Measurements from ENCODE around the gene TM9SF1. TPM values are rescaled to one million over a fixed set of nuclear protein-coding genes. Genes with fewer than 3 reads are reported as not detected.
A peak's percentile ranks its signal among the peaks of the same experiment; 100 is the strongest.

The TM9SF1 gene
- total and polyA plus RNA-seq, 2 experiments from 2014 or later, result 12.6 to 27.5 TPM

DNA sequence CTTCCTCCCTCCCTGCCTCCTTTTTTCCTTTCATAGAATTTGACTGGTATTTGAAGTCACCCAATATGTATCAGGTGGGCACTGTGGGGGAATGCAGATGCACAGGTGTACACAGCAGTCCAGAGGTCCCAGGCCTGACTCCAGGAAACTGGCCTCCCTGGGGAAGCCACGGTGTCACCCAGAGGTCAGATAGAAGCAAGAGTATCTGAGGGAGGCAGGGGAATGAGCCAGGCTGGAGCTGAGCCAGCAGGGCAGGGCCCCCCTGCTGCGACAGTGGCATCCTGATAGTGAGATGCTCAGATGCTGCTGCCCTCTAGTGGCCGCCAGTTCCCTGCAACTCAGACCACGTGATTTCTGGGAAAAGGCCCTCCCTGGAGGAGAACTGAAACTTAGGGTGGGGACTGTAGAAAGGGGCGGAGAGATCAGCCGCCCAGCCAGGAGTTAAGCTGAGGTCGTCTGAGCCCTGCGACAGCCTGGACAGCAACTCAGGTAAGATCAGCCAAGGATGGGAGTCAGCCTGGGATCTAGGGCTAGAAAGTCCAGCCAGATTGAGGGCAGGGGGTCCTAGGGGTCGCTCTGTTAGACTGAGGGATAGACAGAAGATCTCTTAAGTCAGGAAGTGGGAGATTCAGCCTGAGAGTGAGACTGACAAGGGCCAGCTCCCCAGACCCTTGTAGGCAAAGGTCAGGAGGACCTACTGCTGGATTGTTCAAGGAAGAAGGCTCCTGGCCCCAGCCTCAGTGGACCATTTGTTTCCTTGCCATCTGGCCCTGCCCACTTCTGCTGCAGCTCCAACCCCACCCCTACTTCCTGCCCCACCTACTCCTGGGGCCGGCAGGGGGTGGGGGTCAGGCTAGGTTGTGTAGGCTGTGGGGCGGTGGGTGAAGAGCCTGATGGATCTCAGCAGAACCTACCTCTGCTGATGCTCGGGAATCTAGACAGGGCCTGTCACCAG lies 34.1 kb downstream of the TM9SF1 start, which contains the start of gene IRF9:
Gene IRF9, plus strand, starts transcription at position 416 of the 955 bp plus-strand sequence. CDS start 880 bp downstream, outside the sequence.
- Histone ChIP-seq H4K20me1 (replicated peaks; ENCODE audit: insufficient read depth) (peaks cover 3% of the 10 kb centered on the region; the same call in 1 of the 2 replicates), H3K4me3 (peak within 1 kb of the TSS; percentile 43), H3F3A (replicated peaks; ENCODE audit: low read depth) (peaks cover 12% of the 10 kb centered on the region; the same call in 1 of the 2 replicates), H3K79me2 (replicated peaks; ENCODE audit: insufficient read depth) (no peaks in the 10 kb centered on the region), H3K4me1 (ENCODE audit: insufficient read depth) (peaks cover 11% of the 10 kb centered on the region), H2AFZ (no peak within 1 kb of the TSS), H3K36me3 (ENCODE audit: insufficient read depth) (0 out of 2 replicates have a peak, but pooled peaks cover 5% of the 10 kb centered on the region), H3K27me3 (ENCODE audit: insufficient read depth) (no peaks in the 10 kb centered on the region), H3K9me2 (ENCODE audit: insufficient read depth) (no peaks in the 10 kb centered on the region), H3K27ac (ENCODE audit: low read depth) (no peak within 1 kb of the TSS), H3K4me2 (peak within 1 kb of the TSS; percentile 73)
- TF ChIP-seq, protein P1, sequence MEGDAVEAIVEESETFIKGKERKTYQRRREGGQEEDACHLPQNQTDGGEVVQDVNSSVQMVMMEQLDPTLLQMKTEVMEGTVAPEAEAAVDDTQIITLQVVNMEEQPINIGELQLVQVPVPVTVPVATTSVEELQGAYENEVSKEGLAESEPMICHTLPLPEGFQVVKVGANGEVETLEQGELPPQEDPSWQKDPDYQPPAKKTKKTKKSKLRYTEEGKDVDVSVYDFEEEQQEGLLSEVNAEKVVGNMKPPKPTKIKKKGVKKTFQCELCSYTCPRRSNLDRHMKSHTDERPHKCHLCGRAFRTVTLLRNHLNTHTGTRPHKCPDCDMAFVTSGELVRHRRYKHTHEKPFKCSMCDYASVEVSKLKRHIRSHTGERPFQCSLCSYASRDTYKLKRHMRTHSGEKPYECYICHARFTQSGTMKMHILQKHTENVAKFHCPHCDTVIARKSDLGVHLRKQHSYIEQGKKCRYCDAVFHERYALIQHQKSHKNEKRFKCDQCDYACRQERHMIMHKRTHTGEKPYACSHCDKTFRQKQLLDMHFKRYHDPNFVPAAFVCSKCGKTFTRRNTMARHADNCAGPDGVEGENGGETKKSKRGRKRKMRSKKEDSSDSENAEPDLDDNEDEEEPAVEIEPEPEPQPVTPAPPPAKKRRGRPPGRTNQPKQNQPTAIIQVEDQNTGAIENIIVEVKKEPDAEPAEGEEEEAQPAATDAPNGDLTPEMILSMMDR (conservative IDR thresholded peaks at IDR 0.05; ENCODE audit: low read depth in 2 of 2), result peak; percentile 92 to 98
- TF ChIP-seq ZNF114 (CRISPR knock-in tag; IDR thresholded peaks at IDR 0.05) (no peak), EZH2 (IDR thresholded peaks at IDR 0.05; ENCODE audit: low read depth, unreplicated experiment) (no peak), POLR2AphosphoS5 (IDR thresholded peaks at IDR 0.05; ENCODE audit: low read depth) (peak; percentile 55), EZH2phosphoT487 (IDR thresholded peaks at IDR 0.05; ENCODE audit: unreplicated experiment) (no peak), NANOG (IDR thresholded peaks at IDR 0.05; ENCODE audit: borderline replicate concordance) (no peak), ZNF331 (CRISPR knock-in tag; IDR thresholded peaks at IDR 0.05; ENCODE audit: low read depth) (no peak), CREB1 (CRISPR knock-in tag; IDR thresholded peaks at IDR 0.05; ENCODE audit: low read depth) (no peak), STAT1 (IDR thresholded peaks at IDR 0.05; ENCODE audit: unreplicated experiment) (no peak), JUNB (IDR thresholded peaks at IDR 0.05; ENCODE audit: unreplicated experiment) (no peak)
- TF ChIP-seq, protein P2, sequence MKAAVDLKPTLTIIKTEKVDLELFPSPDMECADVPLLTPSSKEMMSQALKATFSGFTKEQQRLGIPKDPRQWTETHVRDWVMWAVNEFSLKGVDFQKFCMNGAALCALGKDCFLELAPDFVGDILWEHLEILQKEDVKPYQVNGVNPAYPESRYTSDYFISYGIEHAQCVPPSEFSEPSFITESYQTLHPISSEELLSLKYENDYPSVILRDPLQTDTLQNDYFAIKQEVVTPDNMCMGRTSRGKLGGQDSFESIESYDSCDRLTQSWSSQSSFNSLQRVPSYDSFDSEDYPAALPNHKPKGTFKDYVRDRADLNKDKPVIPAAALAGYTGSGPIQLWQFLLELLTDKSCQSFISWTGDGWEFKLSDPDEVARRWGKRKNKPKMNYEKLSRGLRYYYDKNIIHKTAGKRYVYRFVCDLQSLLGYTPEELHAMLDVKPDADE (IDR thresholded peaks at IDR 0.05), result no peak
- TF ChIP-seq, protein P3, sequence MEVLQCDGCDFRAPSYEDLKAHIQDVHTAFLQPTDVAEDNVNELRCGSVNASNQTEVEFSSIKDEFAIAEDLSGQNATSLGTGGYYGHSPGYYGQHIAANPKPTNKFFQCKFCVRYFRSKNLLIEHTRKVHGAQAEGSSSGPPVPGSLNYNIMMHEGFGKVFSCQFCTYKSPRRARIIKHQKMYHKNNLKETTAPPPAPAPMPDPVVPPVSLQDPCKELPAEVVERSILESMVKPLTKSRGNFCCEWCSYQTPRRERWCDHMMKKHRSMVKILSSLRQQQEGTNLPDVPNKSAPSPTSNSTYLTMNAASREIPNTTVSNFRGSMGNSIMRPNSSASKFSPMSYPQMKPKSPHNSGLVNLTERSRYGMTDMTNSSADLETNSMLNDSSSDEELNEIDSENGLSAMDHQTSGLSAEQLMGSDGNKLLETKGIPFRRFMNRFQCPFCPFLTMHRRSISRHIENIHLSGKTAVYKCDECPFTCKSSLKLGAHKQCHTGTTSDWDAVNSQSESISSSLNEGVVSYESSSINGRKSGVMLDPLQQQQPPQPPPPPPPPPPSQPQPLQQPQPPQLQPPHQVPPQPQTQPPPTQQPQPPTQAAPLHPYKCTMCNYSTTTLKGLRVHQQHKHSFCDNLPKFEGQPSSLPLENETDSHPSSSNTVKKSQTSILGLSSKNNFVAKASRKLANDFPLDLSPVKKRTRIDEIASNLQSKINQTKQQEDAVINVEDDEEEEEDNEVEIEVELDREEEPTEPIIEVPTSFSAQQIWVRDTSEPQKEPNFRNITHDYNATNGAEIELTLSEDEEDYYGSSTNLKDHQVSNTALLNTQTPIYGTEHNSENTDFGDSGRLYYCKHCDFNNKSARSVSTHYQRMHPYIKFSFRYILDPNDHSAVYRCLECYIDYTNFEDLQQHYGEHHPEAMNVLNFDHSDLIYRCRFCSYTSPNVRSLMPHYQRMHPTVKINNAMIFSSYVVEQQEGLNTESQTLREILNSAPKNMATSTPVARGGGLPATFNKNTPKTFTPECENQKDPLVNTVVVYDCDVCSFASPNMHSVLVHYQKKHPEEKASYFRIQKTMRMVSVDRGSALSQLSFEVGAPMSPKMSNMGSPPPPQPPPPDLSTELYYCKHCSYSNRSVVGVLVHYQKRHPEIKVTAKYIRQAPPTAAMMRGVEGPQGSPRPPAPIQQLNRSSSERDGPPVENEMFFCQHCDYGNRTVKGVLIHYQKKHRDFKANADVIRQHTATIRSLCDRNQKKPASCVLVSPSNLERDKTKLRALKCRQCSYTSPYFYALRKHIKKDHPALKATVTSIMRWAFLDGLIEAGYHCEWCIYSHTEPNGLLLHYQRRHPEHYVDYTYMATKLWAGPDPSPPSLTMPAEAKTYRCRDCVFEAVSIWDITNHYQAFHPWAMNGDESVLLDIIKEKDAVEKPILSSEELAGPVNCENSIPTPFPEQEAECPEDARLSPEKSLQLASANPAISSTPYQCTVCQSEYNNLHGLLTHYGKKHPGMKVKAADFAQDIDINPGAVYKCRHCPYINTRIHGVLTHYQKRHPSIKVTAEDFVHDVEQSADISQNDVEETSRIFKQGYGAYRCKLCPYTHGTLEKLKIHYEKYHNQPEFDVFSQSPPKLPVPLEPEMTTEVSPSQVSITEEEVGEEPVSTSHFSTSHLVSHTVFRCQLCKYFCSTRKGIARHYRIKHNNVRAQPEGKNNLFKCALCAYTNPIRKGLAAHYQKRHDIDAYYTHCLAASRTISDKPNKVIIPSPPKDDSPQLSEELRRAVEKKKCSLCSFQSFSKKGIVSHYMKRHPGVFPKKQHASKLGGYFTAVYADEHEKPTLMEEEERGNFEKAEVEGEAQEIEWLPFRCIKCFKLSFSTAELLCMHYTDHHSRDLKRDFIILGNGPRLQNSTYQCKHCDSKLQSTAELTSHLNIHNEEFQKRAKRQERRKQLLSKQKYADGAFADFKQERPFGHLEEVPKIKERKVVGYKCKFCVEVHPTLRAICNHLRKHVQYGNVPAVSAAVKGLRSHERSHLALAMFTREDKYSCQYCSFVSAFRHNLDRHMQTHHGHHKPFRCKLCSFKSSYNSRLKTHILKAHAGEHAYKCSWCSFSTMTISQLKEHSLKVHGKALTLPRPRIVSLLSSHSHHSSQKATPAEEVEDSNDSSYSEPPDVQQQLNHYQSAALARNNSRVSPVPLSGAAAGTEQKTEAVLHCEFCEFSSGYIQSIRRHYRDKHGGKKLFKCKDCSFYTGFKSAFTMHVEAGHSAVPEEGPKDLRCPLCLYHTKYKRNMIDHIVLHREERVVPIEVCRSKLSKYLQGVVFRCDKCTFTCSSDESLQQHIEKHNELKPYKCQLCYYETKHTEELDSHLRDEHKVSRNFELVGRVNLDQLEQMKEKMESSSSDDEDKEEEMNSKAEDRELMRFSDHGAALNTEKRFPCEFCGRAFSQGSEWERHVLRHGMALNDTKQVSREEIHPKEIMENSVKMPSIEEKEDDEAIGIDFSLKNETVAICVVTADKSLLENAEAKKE (CRISPR knock-in tag; IDR thresholded peaks at IDR 0.05), result no peak
- TF ChIP-seq, protein P4, sequence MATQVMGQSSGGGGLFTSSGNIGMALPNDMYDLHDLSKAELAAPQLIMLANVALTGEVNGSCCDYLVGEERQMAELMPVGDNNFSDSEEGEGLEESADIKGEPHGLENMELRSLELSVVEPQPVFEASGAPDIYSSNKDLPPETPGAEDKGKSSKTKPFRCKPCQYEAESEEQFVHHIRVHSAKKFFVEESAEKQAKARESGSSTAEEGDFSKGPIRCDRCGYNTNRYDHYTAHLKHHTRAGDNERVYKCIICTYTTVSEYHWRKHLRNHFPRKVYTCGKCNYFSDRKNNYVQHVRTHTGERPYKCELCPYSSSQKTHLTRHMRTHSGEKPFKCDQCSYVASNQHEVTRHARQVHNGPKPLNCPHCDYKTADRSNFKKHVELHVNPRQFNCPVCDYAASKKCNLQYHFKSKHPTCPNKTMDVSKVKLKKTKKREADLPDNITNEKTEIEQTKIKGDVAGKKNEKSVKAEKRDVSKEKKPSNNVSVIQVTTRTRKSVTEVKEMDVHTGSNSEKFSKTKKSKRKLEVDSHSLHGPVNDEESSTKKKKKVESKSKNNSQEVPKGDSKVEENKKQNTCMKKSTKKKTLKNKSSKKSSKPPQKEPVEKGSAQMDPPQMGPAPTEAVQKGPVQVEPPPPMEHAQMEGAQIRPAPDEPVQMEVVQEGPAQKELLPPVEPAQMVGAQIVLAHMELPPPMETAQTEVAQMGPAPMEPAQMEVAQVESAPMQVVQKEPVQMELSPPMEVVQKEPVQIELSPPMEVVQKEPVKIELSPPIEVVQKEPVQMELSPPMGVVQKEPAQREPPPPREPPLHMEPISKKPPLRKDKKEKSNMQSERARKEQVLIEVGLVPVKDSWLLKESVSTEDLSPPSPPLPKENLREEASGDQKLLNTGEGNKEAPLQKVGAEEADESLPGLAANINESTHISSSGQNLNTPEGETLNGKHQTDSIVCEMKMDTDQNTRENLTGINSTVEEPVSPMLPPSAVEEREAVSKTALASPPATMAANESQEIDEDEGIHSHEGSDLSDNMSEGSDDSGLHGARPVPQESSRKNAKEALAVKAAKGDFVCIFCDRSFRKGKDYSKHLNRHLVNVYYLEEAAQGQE (IDR thresholded peaks at IDR 0.05; ENCODE audit: unreplicated experiment), result peak; percentile 37
- H3K27me3 Mint-ChIP-seq (ENCODE audit: insufficient read depth, low read depth, poor library complexity), result peaks cover 4% of the 10 kb centered on the region
- ATAC-seq (peak; percentile 96), DNase-seq (ENCODE audit: low spot score) (peak; percentile 99)
- peaks cover 58% of the 10 kb centered on the region for H3K36me3 Mint-ChIP-seq (ENCODE audit: low read depth)
- no peaks in the 10 kb centered on the region for H3K9me3 Mint-ChIP-seq
- peak within 1 kb of the TSS; percentile 69 for H3K4me3 Mint-ChIP-seq
- peak within 1 kb of the TSS; percentile 47; the same call in 1 of the 2 replicates for H3K27ac Mint-ChIP-seq
- H3K4me1 Mint-ChIP-seq, result peaks cover 9% of the 10 kb centered on the region

All from GM23338 (cell line).